GM12878 (cell line): ENCODE measurements around the gene KIAA1191. TPM values are rescaled to one million over a fixed set of nuclear protein-coding genes. Genes with fewer than 3 reads are reported as not detected.
A peak's percentile ranks its signal among the peaks of the same experiment; 100 is the strongest.

ENCODE experiments used
- ATAC-seq: fragments of 200-7000 bp; cut with Tn5 transposase; 3 replicates; pipeline ENCODE4 v1.9.1; 2020; ENCODE audit warnings: mild to moderate bottlenecking, moderate library complexity
- BruUV-seq: library from RNA; stranded (reverse); fragments of 400-500 nt; replicated peaks from 2 replicates; lab custom pipeline; 2021; lab: Mats Ljungman, UMichigan
- CTCF ChIA-PET: fragments of 300-600 bp; sonication (Branson Sonifier 250); formaldehyde crosslinking; extraction: SDS; loops from one replicate; lab custom pipeline; 2021; ENCODE audit warnings: inconsistent platforms; lab: Yijun Ruan, JAX
- POLR2A ChIA-PET: fragments of 350-600 bp; formaldehyde crosslinking; extraction: SDS; loops from one replicate; lab custom pipeline; 2021; ENCODE audit warnings: inconsistent platforms; lab: Charles Lee
- RAD21 ChIA-PET: fragments of 300-600 bp; sonication (Branson Sonifier 250); formaldehyde crosslinking; loops from one replicate; lab custom pipeline; 2023; ENCODE audit warnings: antibody characterized with exemption; ENCODE audit not compliant: unreplicated experiment; lab: Charles Lee
- SMC1A ChIA-PET: fragments of 300-600 bp; sonication (Branson Sonifier 250); formaldehyde crosslinking; loops from one replicate; lab custom pipeline; 2023; ENCODE audit not compliant: unreplicated experiment, uncharacterized antibody; lab: Charles Lee
- DNase-seq: peaks from one replicate; pipeline ENCODE4 v3.0.0-alpha.2; 2011; ENCODE audit warnings: low read depth, low spot score
- FAIRE-seq: peaks from 3 replicates; lab custom pipeline; 2011; peaks lifted over from hg19 to GRCh38; lab: Jason Lieb, UNC
- H2AFZ ChIP-seq: 2 replicates; pipeline ENCODE4 v1.6.0; 2011; ENCODE audit warnings: low read depth, low read length, control low read depth; ENCODE audit not compliant: control insufficient read depth
- H3K27ac ChIP-seq: 2 replicates; pipeline ENCODE4 v1.5.1; 2011; ENCODE audit warnings: control low read depth; ENCODE audit not compliant: control insufficient read depth, insufficient read depth
- H3K27me3 ChIP-seq, 2 experiments: replicated peaks in 1 of 2; 2 replicates each; pipeline versions ENCODE4 v1.6.0 to v1.6.1; 2011; ENCODE audit warnings: low read length in 1 of 2; ENCODE audit not compliant: control insufficient read depth in 2 of 2, insufficient read depth in 2 of 2
- H3K36me3 ChIP-seq, 2 experiments: 2 replicates each; pipeline ENCODE4 v1.5.1; 2011; ENCODE audit warnings: low read length in 1 of 2; ENCODE audit not compliant: control insufficient read depth in 2 of 2, insufficient read depth in 2 of 2
- H3K4me1 ChIP-seq: 2 replicates; pipeline ENCODE4 v1.6.1; 2011; ENCODE audit warnings: mild to moderate bottlenecking, low read length, moderate library complexity, mixed read lengths; ENCODE audit not compliant: control insufficient read depth, insufficient read depth
- H3K4me2 ChIP-seq: 2 replicates; pipeline ENCODE4 v1.6.0; 2011; ENCODE audit warnings: control low read depth; ENCODE audit not compliant: control insufficient read depth, insufficient read depth
- H3K4me3 ChIP-seq: fragments of 200-600 bp; sonication (generic); 2 replicates; pipeline ENCODE4 v1.5.1; 2016
- H3K79me2 ChIP-seq: 2 replicates; pipeline ENCODE4 v1.6.0; 2011; ENCODE audit warnings: low read length; ENCODE audit not compliant: control insufficient read depth, insufficient read depth
- H3K9ac ChIP-seq: 2 replicates; pipeline ENCODE4 v1.8.0; 2011; ENCODE audit warnings: low read length, control low read depth, mixed read lengths; ENCODE audit not compliant: control insufficient read depth, insufficient read depth
- H3K9me3 ChIP-seq: replicated peaks from 3 replicates; pipeline ENCODE4 v1.5.1; 2011; ENCODE audit warnings: mild to moderate bottlenecking, low read length; ENCODE audit not compliant: control insufficient read depth, insufficient read depth
- H4K20me1 ChIP-seq: 2 replicates; pipeline ENCODE4 v1.6.0; 2011; ENCODE audit not compliant: control insufficient read depth, insufficient read depth
- ATF7 ChIP-seq: fragments of 450-650 bp; IDR thresholded peaks from 2 replicates; pipeline ENCODE4 v1.6.1; 2016; ENCODE audit warnings: low read depth, mild to moderate bottlenecking
- EED ChIP-seq: sonication (generic); IDR thresholded peaks from 2 replicates; pipeline ENCODE4 v1.6.1; 2016; ENCODE audit warnings: antibody characterized with exemption, low read depth
- ETV6 ChIP-seq, 2 experiments: fragments of 450-650 bp in 1 of 2; IDR thresholded peaks in 1 of 2; conservative IDR thresholded peaks in 1 of 2; 2 replicates each; pipeline ENCODE4 v1.6.1; 2014; ENCODE audit warnings: antibody characterized with exemption in 1 of 2, borderline replicate concordance in 1 of 2, low read depth in 1 of 2, mild to moderate bottlenecking in 1 of 2, moderate library complexity in 1 of 2
- GABPA ChIP-seq: IDR thresholded peaks from 2 replicates; pipeline ENCODE4 v1.6.1; 2014; ENCODE audit warnings: antibody characterized with exemption, low read depth, mild to moderate bottlenecking, inconsistent platforms
- GATAD2B ChIP-seq: fragments of 450-650 bp; conservative IDR thresholded peaks from 2 replicates; pipeline ENCODE4 v1.6.1; 2017; ENCODE audit warnings: low read depth, mild to moderate bottlenecking, moderate library complexity
- IRF5 ChIP-seq: fragments of 450-650 bp; IDR thresholded peaks from 2 replicates; pipeline ENCODE4 v1.6.1; 2017; ENCODE audit warnings: borderline replicate concordance
- JUNB ChIP-seq: IDR thresholded peaks from 2 replicates; pipeline ENCODE4 v1.6.1; 2016; ENCODE audit warnings: antibody characterized with exemption, mild to moderate bottlenecking
- KDM1A ChIP-seq: fragments of 200-600 bp; sonication (generic); IDR thresholded peaks from 2 replicates; pipeline ENCODE4 v1.6.1; 2016; ENCODE audit warnings: borderline replicate concordance
- MXI1 ChIP-seq: fragments of 150-350 bp; IDR thresholded peaks from 2 replicates; pipeline ENCODE4 v1.6.1; 2011; ENCODE audit warnings: low read depth, mild to moderate bottlenecking, inconsistent platforms, low read length, improper control_type of control experiment
- PML ChIP-seq: IDR thresholded peaks from 2 replicates; pipeline ENCODE4 v1.6.1; 2012; ENCODE audit warnings: low read length, inconsistent platforms
- RELA ChIP-seq: fragments of 450-650 bp; IDR thresholded peaks from 2 replicates; pipeline ENCODE4 v1.8.0; 2014; ENCODE audit warnings: borderline replicate concordance; ENCODE audit not compliant: partially characterized antibody
- RFX5 ChIP-seq: IDR thresholded peaks from 2 replicates; pipeline ENCODE4 v1.6.1; 2011; ENCODE audit warnings: low read depth, low read length, improper control_type of control experiment
- SMAD5 ChIP-seq: IDR thresholded peaks from 2 replicates; pipeline ENCODE4 v1.6.1; 2016; ENCODE audit warnings: antibody characterized with exemption, low read depth
- SP1 ChIP-seq: IDR thresholded peaks from one replicate; pipeline ENCODE4 v1.6.1; 2011; ENCODE audit warnings: low read depth, low read length
- ZBTB11 ChIP-seq: fragments of 450-650 bp; formaldehyde crosslinking; IDR thresholded peaks from 2 replicates; pipeline ENCODE4 v1.5.0; 2022; ENCODE audit warnings: mild to moderate bottlenecking, missing genetic modification characterization
- ZNF207 ChIP-seq: fragments of 450-650 bp; IDR thresholded peaks from 2 replicates; pipeline ENCODE4 v1.6.1; 2014; ENCODE audit warnings: antibody characterized with exemption, mild to moderate bottlenecking, borderline replicate concordance
- ZZZ3 ChIP-seq: IDR thresholded peaks from 2 replicates; pipeline ENCODE4 v1.6.1; 2011; ENCODE audit warnings: low read depth; ENCODE audit not compliant: control insufficient read depth, insufficient read length
- WGBS: methylation state at CpG from one replicate; pipeline ENCODE4 v1.1.6; 2016; ENCODE audit warnings: low lambda C conversion rate; ENCODE audit not compliant: insufficient replicate concordance, insufficient coverage; ENCODE audit errors: missing lambda C conversion rate; 5-methylcytosine and 5-hydroxymethylcytosine counted together
- in situ Hi-C: fragments of 300-500 bp; cut with MboI; formaldehyde crosslinking; loops from 9 replicates; pipeline ENCODE4 v1.14.3; 2018; ENCODE audit warnings: mixed read lengths
- intact Hi-C: fragments of 100-400 bp; cut with micrococcal nuclease; formaldehyde crosslinking; loops from one replicate; pipeline ENCODE4 v1.14.2; 2022; ENCODE audit not compliant: unreplicated experiment
- polyA plus RNA-seq, 11 experiments: library from polyadenylated mRNA; depleted of rRNA in 4 of 11; unstranded in 6 of 11; stranded (reverse) in 5 of 11; fragments of >200 nt; fragmentation: Nextera tagmentation in 4 of 11; fragmentation: Illumina TruSeq in 1 of 11; extraction: Ambion mirVana in 4 of 11; extraction: Trizol in 1 of 11; gene quantifications; 1 replicate in 1 of 11; 2 replicates in 10 of 11; pipeline versions ENCODE4 v1.2.1 to v1.2.3, GENCODE V29; 2011 to 2016; ENCODE audit warnings: inconsistent platforms in 2 of 11, missing spikeins in 2 of 11, low read depth in 1 of 11
- total RNA-seq, 4 experiments: library from RNA; depleted of rRNA in 3 of 4; stranded (reverse); fragments of >200 nt in 3 of 4; fragmentation: Illumina TruSeq in 1 of 4; extraction: Trizol in 1 of 4; gene quantifications; 2 replicates each; pipeline versions ENCODE4 v1.2.1 to v1.2.3, GENCODE V29; 2013 to 2021

The KIAA1191 gene
- total and polyA plus RNA-seq, 10 of the 15 experiments (the other 5 are each of a cell fraction or from before 2014, with no cell fraction given) = 14.9 to 58.2 (median 31.8) TPM

- peaks cover 3% of the 10 kb centered on the region; the same call in 1 of the 2 replicates for H4K20me1 ChIP-seq
- no peak for TF ChIP-seq ZBTB11 (CRISPR knock-in tag)
- no peak for TF ChIP-seq JUNB
- no peak for TF ChIP-seq GATAD2B
- peak; percentile 17; the same call in 1 of the 2 replicates for TF ChIP-seq SMAD5
- no peak for TF ChIP-seq ATF7
- no peak for TF ChIP-seq KDM1A
- TF ChIP-seq IRF5 = no peak
- no peak for TF ChIP-seq SP1
- no peak for TF ChIP-seq MXI1
- no peak for TF ChIP-seq EED
- no peak for TF ChIP-seq GABPA
- no peak for TF ChIP-seq RFX5
- TF ChIP-seq RELA = no peak
- no peak for TF ChIP-seq ZZZ3
- TF ChIP-seq ZNF207 = no peak
- TF ChIP-seq PML = 0 out of 2 replicates have a peak, but pooled peaks have one; percentile 5
- no peak for TF ChIP-seq ETV6 (conservative IDR thresholded peaks at IDR 0.05 in 1 of 2, IDR thresholded peaks at IDR 0.05 in 1 of 2; ENCODE audit: borderline replicate concordance in 1 of 2, low read depth in 1 of 2)
- ATAC-seq (no peak), DNase-seq (no peak), FAIRE-seq (no peak)
- H3K27ac ChIP-seq = no peak overlapping the region
- H3K27me3 ChIP-seq = no peaks in the 10 kb centered on the region
- CTCF ChIA-PET = no interaction called here
- H3K79me2 ChIP-seq = peaks cover 28% of the 10 kb centered on the region
- intact Hi-C loops = loop anchor here (10.0 kb wide), 1 partner anchor 152 kb away; the partner anchor contains the start of gene RNF44
- no peaks in the 10 kb centered on the region; the same call in 2 of the 3 replicates for H3K9me3 ChIP-seq
- SMC1A ChIA-PET = no interaction called here
- H3K36me3 ChIP-seq = peaks cover 21 to 25% of the 10 kb centered on the region in 2 experiments
- H2AFZ ChIP-seq = no peak overlapping the region
- H3K4me2 ChIP-seq = no peak overlapping the region
- H3K4me3 ChIP-seq = no peak overlapping the region
- 98% methylated on average over 3 of the region's 3 CpGs for WGBS
- no TSS peak for BruUV-seq
- RAD21 ChIA-PET = no interaction called here
- POLR2A ChIA-PET = no interaction called here
- H3K9ac ChIP-seq = no peak overlapping the region
- in situ Hi-C loops = no loop called here
- peaks cover 6% of the 10 kb centered on the region for H3K4me1 ChIP-seq
Observed at GRCh38 chr5:176382721-176383120, 21.2 kb upstream of the KIAA1191 start.
